Measurements from ENCODE around the gene IRGC.
"Not testable (repeated sequence)": the region's sequence is repeated elsewhere in the genome, so short reads cannot be mapped to it uniquely, and the experiment has no call there.

The IRGC gene

GRCh38 chr19:43715776-43716175 lies at the start of gene IRGC:
Gene IRGC (plus strand): TSS chr19:43716076. CDS start chr19:43718559, 2,483 bp downstream.
- DNase-seq (ENCODE audit: low read depth) = no peak

GRCh38 chr19:43667126-43667875 lies 48.6 kb upstream of the IRGC start:
- DNase-seq (ENCODE audit: low read depth) = no peak

GRCh38 chr19:43667876-43668405 lies 47.9 kb upstream of the IRGC start:
- DNase-seq (ENCODE audit: low read depth) = no peak

GRCh38 chr19:43668406-43669109 lies 47.3 kb upstream of the IRGC start:
- peak; percentile 84 for DNase-seq (ENCODE audit: low read depth)

- DNase-seq (ENCODE audit: low read depth) = no peak
These were observed 43.7 kb upstream of the IRGC start for GRCh38 chr19:43672061-43672679.

GRCh38 chr19:43673637-43674036 lies 42.2 kb upstream of the IRGC start:
- DNase-seq (ENCODE audit: low read depth) = no peak

- no peak for DNase-seq (ENCODE audit: low read depth)
These were observed 41.7 kb upstream of the IRGC start for GRCh38 chr19:43674183-43674582.

- no peak for DNase-seq (ENCODE audit: low read depth)
These were observed 41.3 kb upstream of the IRGC start for GRCh38 chr19:43674596-43674995.

GRCh38 chr19:43675269-43675879 lies 40.5 kb upstream of the IRGC start:
- DNase-seq (ENCODE audit: low read depth) = no peak

GRCh38 chr19:43675906-43676305 lies 40.0 kb upstream of the IRGC start:
- no peak for DNase-seq (ENCODE audit: low read depth)

GRCh38 chr19:43678512-43679261 lies 37.2 kb upstream of the IRGC start:
- DNase-seq (ENCODE audit: low read depth) = no peak

- no peak for DNase-seq (ENCODE audit: low read depth)
These were observed 34.1 kb upstream of the IRGC start for GRCh38 chr19:43681821-43682220.

GRCh38 chr19:43682269-43682668 lies 33.6 kb upstream of the IRGC start:
- DNase-seq (ENCODE audit: low read depth) = not testable (repeated sequence)

- DNase-seq (ENCODE audit: low read depth) = no peak
These were observed 32.8 kb upstream of the IRGC start for GRCh38 chr19:43682824-43683661.

- DNase-seq (ENCODE audit: low read depth) = no peak
These were observed 32.0 kb upstream of the IRGC start for GRCh38 chr19:43683905-43684304.

GRCh38 chr19:43684326-43684725 lies 31.6 kb upstream of the IRGC start:
- no peak for DNase-seq (ENCODE audit: low read depth)

- no peak for DNase-seq (ENCODE audit: low read depth)
These were observed 28.2 kb upstream of the IRGC start for GRCh38 chr19:43687660-43687997.

- no peak for DNase-seq (ENCODE audit: low read depth)
These were observed 27.7 kb upstream of the IRGC start for GRCh38 chr19:43688059-43688701.

GRCh38 chr19:43690444-43690843 lies 25.4 kb upstream of the IRGC start:
- DNase-seq (ENCODE audit: low read depth) = no peak

GRCh38 chr19:43690890-43691289 lies 25.0 kb upstream of the IRGC start:
- no peak for DNase-seq (ENCODE audit: low read depth)
